ENCODE measurements around the gene C2CD2L.
A peak's percentile ranks its signal among the peaks of the same experiment; 100 is the strongest.
"Not testable (repeated sequence)": the region's sequence is repeated elsewhere in the genome, so short reads cannot be mapped to it uniquely, and the experiment has no call there.

The C2CD2L gene

GRCh38 chr11:119106564-119107537 is at the start of gene C2CD2L:
C2CD2L (plus strand) TSS chr11:119107344; CDS start chr11:119107742, 398 bp downstream.
- in situ Hi-C loops (cut with HindIII; ENCODE audit: low pct_ligation_motif_present, low pct_unique_long_range_greater_than_20kb, low sequenced_read_pairs), result no loop called here
- peak; percentile 89 for DNase-seq

GRCh38 chr11:119059128-119059527 is 48.0 kb upstream of the C2CD2L start:
- in situ Hi-C loops (cut with HindIII; ENCODE audit: low pct_ligation_motif_present, low pct_unique_long_range_greater_than_20kb, low sequenced_read_pairs), result not testable (repeated sequence)

GRCh38 chr11:119061256-119061655 is 45.9 kb upstream of the C2CD2L start:
- DNase-seq, result no peak
- in situ Hi-C loops (cut with HindIII; ENCODE audit: low pct_ligation_motif_present, low pct_unique_long_range_greater_than_20kb, low sequenced_read_pairs), result no loop called here

More at GRCh38 chr11:119059128-119059527, 48.0 kb upstream of the C2CD2L start:
- not testable (repeated sequence) for DNase-seq

GRCh38 chr11:119062779-119063178 is 44.4 kb upstream of the C2CD2L start:
- DNase-seq, result no peak
- in situ Hi-C loops (cut with HindIII; ENCODE audit: low pct_ligation_motif_present, low pct_unique_long_range_greater_than_20kb, low sequenced_read_pairs), result no loop called here

- DNase-seq, result peak; percentile 39
These were observed 41.8 kb upstream of the C2CD2L start for GRCh38 chr11:119065369-119065768.

GRCh38 chr11:119067371-119068222 is 39.5 kb upstream of the C2CD2L start, which contains the start of gene VPS11:
VPS11 (plus strand) TSS chr11:119067818; CDS start chr11:119067824, 6 bp downstream.
- in situ Hi-C loops (cut with HindIII; ENCODE audit: low pct_ligation_motif_present, low pct_unique_long_range_greater_than_20kb, low sequenced_read_pairs), result no loop called here
- peak; percentile 95 for DNase-seq

More at GRCh38 chr11:119065369-119065768, 41.8 kb upstream of the C2CD2L start:
- in situ Hi-C loops (cut with HindIII; ENCODE audit: low pct_ligation_motif_present, low pct_unique_long_range_greater_than_20kb, low sequenced_read_pairs), result no loop called here

GRCh38 chr11:119077839-119078238 is 29.3 kb upstream of the C2CD2L start:
- in situ Hi-C loops (cut with HindIII; ENCODE audit: low pct_ligation_motif_present, low pct_unique_long_range_greater_than_20kb, low sequenced_read_pairs), result no loop called here
- no peak for DNase-seq

- no peak for DNase-seq
- in situ Hi-C loops (cut with HindIII; ENCODE audit: low pct_ligation_motif_present, low pct_unique_long_range_greater_than_20kb, low sequenced_read_pairs), result no loop called here
These were observed 28.3 kb upstream of the C2CD2L start for GRCh38 chr11:119078675-119079420.

- in situ Hi-C loops (cut with HindIII; ENCODE audit: low pct_ligation_motif_present, low pct_unique_long_range_greater_than_20kb, low sequenced_read_pairs), result no loop called here
- no peak for DNase-seq
These were observed 25.4 kb upstream of the C2CD2L start for GRCh38 chr11:119081682-119082260.

- peak; percentile 91 for DNase-seq
- in situ Hi-C loops (cut with HindIII; ENCODE audit: low pct_ligation_motif_present, low pct_unique_long_range_greater_than_20kb, low sequenced_read_pairs), result no loop called here
These were observed 22.3 kb upstream of the C2CD2L start, which contains the start of gene HMBS for GRCh38 chr11:119084663-119085436. HMBS (plus strand) TSS chr11:119084881; CDS start chr11:119085034, 153 bp downstream.

- no peak for DNase-seq
- in situ Hi-C loops (cut with HindIII; ENCODE audit: low pct_ligation_motif_present, low pct_unique_long_range_greater_than_20kb, low sequenced_read_pairs), result no loop called here
These were observed 21.7 kb upstream of the C2CD2L start for GRCh38 chr11:119085437-119085847.

GRCh38 chr11:119087123-119087522 is 20.0 kb upstream of the C2CD2L start:
- no peak for DNase-seq
- in situ Hi-C loops (cut with HindIII; ENCODE audit: low pct_ligation_motif_present, low pct_unique_long_range_greater_than_20kb, low sequenced_read_pairs), result no loop called here

- DNase-seq, result no peak
- in situ Hi-C loops (cut with HindIII; ENCODE audit: low pct_ligation_motif_present, low pct_unique_long_range_greater_than_20kb, low sequenced_read_pairs), result no loop called here
These were observed 19.4 kb upstream of the C2CD2L start for GRCh38 chr11:119087747-119088241.

- no peak for DNase-seq
- in situ Hi-C loops (cut with HindIII; ENCODE audit: low pct_ligation_motif_present, low pct_unique_long_range_greater_than_20kb, low sequenced_read_pairs), result no loop called here
These were observed 18.7 kb upstream of the C2CD2L start for GRCh38 chr11:119088406-119088805.

GRCh38 chr11:119089319-119089718 is 17.8 kb upstream of the C2CD2L start:
- in situ Hi-C loops (cut with HindIII; ENCODE audit: low pct_ligation_motif_present, low pct_unique_long_range_greater_than_20kb, low sequenced_read_pairs), result no loop called here

GRCh38 chr11:119091178-119091577 is 16.0 kb upstream of the C2CD2L start:
- DNase-seq, result no peak
- in situ Hi-C loops (cut with HindIII; ENCODE audit: low pct_ligation_motif_present, low pct_unique_long_range_greater_than_20kb, low sequenced_read_pairs), result no loop called here

More at GRCh38 chr11:119089319-119089718, 17.8 kb upstream of the C2CD2L start:
- DNase-seq, result no peak
